ENCODE results near the gene LSAMP.
"Not testable (repeated sequence)": the region's sequence is repeated elsewhere in the genome, so short reads cannot be mapped to it uniquely, and the experiment has no call there.

The LSAMP gene

GRCh38 chr3:115784739-115785536, 660.3 kb downstream of the LSAMP start:
- no peak for DNase-seq

GRCh38 chr3:115783938-115784738, 661.1 kb downstream of the LSAMP start:
- DNase-seq = peak; percentile 93

- not testable (repeated sequence) for DNase-seq
Observed at GRCh38 chr3:115783426-115783825, 661.9 kb downstream of the LSAMP start.

- DNase-seq = no peak
Observed at GRCh38 chr3:115779011-115779410, 666.3 kb downstream of the LSAMP start.

GRCh38 chr3:115772951-115773350, 672.3 kb downstream of the LSAMP start:
- DNase-seq = no peak

GRCh38 chr3:115768661-115769060, 676.6 kb downstream of the LSAMP start:
- DNase-seq = no peak

GRCh38 chr3:115766587-115767482, 678.5 kb downstream of the LSAMP start:
- peak; percentile 9 for DNase-seq

- DNase-seq = no peak
Observed at GRCh38 chr3:115761927-115762305, 683.4 kb downstream of the LSAMP start.

- DNase-seq = peak; percentile 16
Observed at GRCh38 chr3:115760716-115761115, 684.6 kb downstream of the LSAMP start.

GRCh38 chr3:115758076-115758763, 687.1 kb downstream of the LSAMP start:
- DNase-seq = peak; percentile 14

- not testable (repeated sequence) for DNase-seq
Observed at GRCh38 chr3:115752978-115753377, 692.3 kb downstream of the LSAMP start.

Measured in DMS79 treated with DMSO at 0.1 percent for 48 hours (cell line).